HG03354 (cell line): ENCODE results near the gene SHROOM1.

ENCODE experiments used
- ATAC-seq: cut with Tn5 transposase; IDR thresholded peaks from one replicate; pipeline ENCODE4 v1.9.1; 2021; ENCODE audit warnings: mild to moderate bottlenecking; ENCODE audit not compliant: unreplicated experiment, poor library complexity, severe bottlenecking

SHROOM1 gene

DNA sequence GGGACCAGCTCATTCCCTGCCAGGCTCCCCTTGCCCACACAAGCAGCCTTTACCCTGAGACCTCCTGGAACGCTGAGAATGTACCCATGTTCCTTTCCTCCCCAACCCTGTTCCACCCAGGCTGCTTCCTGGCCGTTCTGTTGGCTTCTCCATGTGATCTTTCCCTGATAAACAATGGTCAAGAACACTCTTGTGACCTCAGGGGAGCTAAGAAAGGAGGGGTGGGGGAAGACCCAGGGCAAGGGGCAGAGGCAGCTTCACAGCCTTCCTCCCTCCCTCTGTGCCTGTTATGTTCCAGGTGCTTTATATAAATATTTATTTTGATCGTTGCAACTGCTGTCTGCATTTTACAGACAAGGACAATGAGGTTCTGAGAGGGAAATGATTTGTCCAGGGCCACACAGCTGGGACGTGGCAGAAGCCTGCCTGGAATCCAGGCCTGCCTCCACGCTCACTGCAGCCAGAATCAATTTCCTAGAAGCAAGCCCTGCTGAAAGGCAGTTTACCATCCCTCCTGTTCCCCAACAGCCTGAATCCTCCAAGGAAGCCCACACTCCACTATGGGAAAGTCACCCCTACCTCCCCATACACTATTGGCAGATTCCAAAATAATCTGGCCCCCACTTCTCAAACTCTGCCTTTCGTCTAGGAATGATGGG, 3.9 kb downstream of the SHROOM1 start:
- ATAC-seq: no peak

DNA sequence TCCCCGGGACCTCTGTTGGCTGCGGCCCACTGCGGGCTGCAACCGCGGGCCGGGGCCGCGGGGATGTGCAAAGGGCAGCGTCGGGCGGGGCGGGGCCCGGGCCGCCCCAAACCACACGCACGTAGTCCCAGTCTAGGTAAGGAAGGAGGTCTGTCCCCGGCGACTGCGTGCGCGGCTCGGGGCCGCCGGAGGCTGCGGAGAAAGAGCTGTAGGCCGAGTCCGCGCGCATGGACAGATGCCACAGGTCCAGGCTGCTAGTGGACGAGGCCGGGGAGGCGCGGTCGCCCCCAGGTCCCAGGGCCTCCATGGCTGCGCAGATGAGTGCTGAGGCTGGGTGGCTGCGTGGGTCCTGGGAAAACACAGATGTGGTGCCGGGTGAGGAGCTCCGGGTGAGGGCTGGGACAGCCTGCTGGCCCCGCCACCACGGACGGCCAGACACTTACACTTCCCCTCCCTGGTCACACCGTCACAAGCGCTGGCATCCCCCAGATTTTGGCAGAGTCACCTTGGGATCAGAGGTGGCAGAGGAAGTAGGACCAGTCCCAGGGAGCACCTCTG, 4.5 kb downstream of the SHROOM1 start:
- ATAC-seq: no peak

DNA sequence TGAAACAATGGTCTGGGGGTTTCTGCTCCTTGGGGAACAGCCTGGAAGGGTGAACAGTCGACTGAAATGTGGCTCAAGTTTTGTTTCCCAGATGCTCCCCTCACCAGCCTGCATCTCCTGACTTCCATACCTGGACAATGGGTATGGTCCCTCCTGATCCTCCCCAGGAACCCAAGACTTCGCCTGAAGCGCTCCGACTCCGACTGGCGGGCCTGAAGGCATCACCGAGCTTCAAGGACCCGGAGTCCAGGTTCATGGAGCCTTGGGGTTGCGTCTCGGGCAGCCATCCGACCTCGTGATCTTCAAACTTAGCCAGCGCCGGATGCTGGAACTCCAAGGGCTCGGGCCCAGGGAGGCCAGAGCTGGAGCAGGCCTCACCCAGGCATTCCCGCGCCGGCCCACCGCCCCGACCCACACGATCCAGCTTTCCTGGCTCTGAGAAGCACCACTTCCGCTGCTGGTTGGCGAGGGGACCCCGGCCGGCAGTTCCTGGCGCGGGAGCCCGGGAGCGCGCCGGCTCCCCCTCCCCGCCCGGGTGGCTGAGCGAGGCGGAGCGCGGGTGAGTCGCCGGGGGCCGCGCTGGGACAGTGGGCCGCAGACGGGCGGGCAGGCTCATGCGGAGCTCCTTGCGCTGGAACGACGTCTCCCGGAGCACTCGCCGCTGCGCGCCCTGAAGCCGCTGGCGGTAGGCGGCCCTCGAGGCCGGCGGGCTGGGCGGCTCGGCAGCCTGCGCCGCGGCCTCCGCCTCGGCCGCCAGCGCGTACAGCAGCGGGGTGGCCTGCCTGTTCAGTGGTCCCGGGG, 5.2 kb downstream of the SHROOM1 start:
- ATAC-seq: no peak

- no peak for ATAC-seq
Measured at GRCh38 chr5:132824426-132824825, 6.0 kb downstream of the SHROOM1 start.

- no peak for ATAC-seq
Measured at GRCh38 chr5:132823481-132824050, 6.9 kb downstream of the SHROOM1 start.

- no peak for ATAC-seq
Measured at GRCh38 chr5:132822650-132823480, 7.6 kb downstream of the SHROOM1 start.

- no peak for ATAC-seq
Measured at GRCh38 chr5:132821791-132822190, 8.7 kb downstream of the SHROOM1 start.

DNA sequence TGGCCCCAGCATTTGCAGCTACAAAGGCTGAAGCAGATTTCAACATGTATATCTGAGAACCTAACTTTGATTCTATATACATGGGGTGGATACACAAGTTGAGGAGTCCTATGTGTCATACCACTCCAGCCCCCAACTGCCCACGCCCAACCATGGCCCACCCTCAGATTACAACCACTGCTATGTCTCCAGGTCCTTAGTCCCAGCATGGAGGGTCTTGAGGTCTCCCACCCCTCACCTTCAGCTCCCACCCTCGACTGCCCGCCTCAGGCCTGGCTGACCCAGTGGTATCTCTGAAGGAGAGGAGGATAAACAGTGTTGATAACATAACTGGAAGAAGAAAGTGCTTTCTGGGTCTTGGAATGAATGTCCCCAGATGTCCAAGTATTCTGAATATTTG, 9.1 kb downstream of the SHROOM1 start:
- no peak for ATAC-seq

DNA sequence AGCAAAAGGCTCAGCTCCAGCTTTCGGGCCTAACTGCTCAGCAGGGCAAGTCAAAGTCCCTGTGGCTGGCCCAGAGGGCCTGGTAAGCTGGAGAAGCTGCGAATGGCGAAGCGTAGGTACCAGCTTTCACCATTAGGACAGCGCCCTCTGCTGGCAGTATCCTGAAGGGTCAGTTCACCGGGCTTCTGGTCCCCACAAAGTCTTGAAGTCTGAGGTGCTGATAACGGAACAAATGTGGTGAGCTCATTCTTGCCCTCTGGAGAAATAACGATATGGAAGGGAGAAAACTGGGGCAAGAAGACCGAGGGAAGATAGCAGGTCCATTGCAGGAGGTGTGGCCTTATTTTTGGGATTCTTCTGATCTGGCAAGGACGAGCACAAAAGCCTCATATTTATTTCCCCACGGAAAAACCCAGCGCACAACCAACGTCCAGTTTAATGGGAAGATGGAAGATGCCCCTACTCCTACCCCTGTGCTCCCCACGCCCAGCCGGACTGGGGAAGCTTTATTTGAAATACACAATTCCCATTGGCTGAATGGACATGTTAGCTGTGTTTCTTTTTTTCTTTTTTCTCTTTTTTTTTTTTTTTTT, 10.2 kb downstream of the SHROOM1 start:
- ATAC-seq: peak; percentile 86

GRCh38 chr5:132819468-132819867, 11.0 kb downstream of the SHROOM1 start:
- no peak for ATAC-seq

GRCh38 chr5:132817011-132817410, 13.4 kb downstream of the SHROOM1 start:
- no peak for ATAC-seq

- no peak for ATAC-seq
Measured at GRCh38 chr5:132816554-132816953, 13.9 kb downstream of the SHROOM1 start.

- no peak for ATAC-seq
Measured at GRCh38 chr5:132816083-132816482, 14.4 kb downstream of the SHROOM1 start.

GRCh38 chr5:132815454-132815853, 15.0 kb downstream of the SHROOM1 start:
- no peak for ATAC-seq

GRCh38 chr5:132814503-132815294, 15.7 kb downstream of the SHROOM1 start:
- no peak for ATAC-seq

- ATAC-seq: no peak
Measured at GRCh38 chr5:132813599-132814502, 16.6 kb downstream of the SHROOM1 start.

GRCh38 chr5:132812781-132813598, 17.5 kb downstream of the SHROOM1 start, which contains the start of gene SOWAHA:
Gene SOWAHA, plus strand, starts transcription at chr5:132813302. Its CDS starts 320 bp downstream, at chr5:132813622.
- no peak for ATAC-seq
